ENCODE data around the gene GNB5. TPM values are rescaled to one million over a fixed set of nuclear protein-coding genes. Genes with fewer than 3 reads are reported as not detected.

GNB5 gene
- total RNA-seq, 6 experiments from 2014 or later, result 24.1 to 37.1 (median 33.0) TPM

DNA sequence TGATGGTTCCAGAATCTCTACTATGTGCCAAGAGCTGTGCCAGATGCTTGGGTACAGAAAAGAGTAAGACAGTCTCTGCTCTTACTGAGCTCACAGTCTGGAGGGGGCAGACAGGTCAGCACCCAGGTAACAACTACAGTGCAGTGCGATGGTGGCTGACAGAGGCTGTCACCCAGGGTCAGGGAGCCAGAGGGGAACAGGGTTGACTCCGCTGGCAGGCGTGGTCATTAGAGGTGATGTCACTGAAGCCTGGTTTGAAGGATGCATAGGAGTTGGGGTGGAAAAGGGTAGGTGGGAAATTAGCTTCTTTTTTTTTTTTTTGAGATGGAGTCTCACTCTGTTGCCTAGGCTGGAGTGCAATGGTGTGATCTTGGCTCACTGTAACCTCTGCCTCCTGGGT lies 31.5 kb downstream of the GNB5 start:
- H3K4me1 Mint-ChIP-seq (ENCODE audit: low read depth), result peaks cover 14% of the 10 kb centered on the region
- no peaks in the 10 kb centered on the region for H3K9me3 Mint-ChIP-seq
- H3K27ac Mint-ChIP-seq, result no peak overlapping the region
- no peak for DNase-seq
- peaks cover 4% of the 10 kb centered on the region for H3K27me3 Mint-ChIP-seq (ENCODE audit: insufficient read depth)
- H3K4me3 Mint-ChIP-seq, result no peak overlapping the region
- H3K36me3 Mint-ChIP-seq (ENCODE audit: low read depth), result peaks cover 13% of the 10 kb centered on the region; the same call in 1 of the 2 replicates
- TF ChIP-seq, protein P1, sequence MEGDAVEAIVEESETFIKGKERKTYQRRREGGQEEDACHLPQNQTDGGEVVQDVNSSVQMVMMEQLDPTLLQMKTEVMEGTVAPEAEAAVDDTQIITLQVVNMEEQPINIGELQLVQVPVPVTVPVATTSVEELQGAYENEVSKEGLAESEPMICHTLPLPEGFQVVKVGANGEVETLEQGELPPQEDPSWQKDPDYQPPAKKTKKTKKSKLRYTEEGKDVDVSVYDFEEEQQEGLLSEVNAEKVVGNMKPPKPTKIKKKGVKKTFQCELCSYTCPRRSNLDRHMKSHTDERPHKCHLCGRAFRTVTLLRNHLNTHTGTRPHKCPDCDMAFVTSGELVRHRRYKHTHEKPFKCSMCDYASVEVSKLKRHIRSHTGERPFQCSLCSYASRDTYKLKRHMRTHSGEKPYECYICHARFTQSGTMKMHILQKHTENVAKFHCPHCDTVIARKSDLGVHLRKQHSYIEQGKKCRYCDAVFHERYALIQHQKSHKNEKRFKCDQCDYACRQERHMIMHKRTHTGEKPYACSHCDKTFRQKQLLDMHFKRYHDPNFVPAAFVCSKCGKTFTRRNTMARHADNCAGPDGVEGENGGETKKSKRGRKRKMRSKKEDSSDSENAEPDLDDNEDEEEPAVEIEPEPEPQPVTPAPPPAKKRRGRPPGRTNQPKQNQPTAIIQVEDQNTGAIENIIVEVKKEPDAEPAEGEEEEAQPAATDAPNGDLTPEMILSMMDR (IDR thresholded peaks at IDR 0.05), result no peak

DNA sequence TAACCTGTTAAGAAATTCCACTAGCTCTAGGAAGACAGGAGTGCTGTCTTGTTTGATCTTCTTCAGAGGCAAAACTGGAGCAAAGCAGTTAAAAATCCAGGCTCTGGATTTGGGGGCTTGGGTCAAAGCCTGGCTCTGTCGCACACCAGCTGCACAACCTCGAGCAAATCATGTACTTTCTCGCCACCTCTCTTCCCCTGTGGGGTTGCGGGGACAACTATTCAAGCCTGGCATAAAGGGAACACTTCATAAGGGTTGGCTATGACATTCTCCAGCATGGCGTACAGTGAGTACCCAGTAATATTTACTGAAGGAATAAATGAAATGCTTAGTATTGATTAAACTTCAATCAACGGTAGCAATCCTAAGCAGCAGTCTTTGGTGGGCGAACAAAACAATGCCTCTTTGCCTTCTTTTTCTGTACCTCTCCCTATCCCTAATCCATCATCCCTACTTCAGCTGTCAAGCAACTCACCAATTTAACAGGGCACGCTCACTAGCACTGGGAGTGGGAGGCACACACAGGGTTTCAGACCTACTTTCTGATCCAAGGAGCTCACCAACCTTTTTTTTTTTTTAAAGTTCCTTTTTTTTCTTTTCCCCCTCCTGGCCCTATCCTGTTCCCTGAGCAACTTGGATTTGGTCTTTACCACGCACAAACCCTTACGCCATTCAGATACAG lies 33.0 kb downstream of the GNB5 start:
- no peaks in the 10 kb centered on the region for H3K9me3 Mint-ChIP-seq
- TF ChIP-seq, protein P1 (IDR thresholded peaks at IDR 0.05), result no peak
- DNase-seq, result no peak
- peaks cover 4% of the 10 kb centered on the region for H3K27me3 Mint-ChIP-seq (ENCODE audit: insufficient read depth)
- H3K36me3 Mint-ChIP-seq (ENCODE audit: low read depth), result peaks cover 13% of the 10 kb centered on the region; the same call in 1 of the 2 replicates
- no peak overlapping the region for H3K4me3 Mint-ChIP-seq
- no peak overlapping the region for H3K27ac Mint-ChIP-seq
- H3K4me1 Mint-ChIP-seq (ENCODE audit: low read depth), result peaks cover 13% of the 10 kb centered on the region

DNA sequence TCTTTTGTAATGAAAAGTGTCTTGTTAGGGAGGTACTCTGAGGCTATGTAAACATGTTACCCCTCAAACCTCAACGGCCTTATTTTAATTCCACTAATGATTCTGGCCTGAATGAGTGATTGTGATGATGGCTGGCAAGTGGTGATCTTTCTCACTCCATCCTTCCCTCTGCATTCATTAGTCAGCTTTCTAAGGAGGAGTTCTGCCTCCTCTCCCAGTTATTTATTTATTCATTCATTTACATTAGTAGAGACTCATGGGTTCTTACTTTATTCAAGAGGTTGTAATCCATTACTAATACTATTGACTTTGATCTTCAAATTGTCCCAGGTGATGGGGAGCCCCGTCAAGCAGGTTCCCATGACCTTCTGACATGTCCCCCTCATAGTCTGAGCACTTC lies 35.3 kb downstream of the GNB5 start:
- TF ChIP-seq, protein P1 (IDR thresholded peaks at IDR 0.05), result no peak
- no peak for DNase-seq
- Mint-ChIP-seq H3K27me3 (ENCODE audit: insufficient read depth) (peaks cover 4% of the 10 kb centered on the region), H3K4me1 (ENCODE audit: low read depth) (no peaks in the 10 kb centered on the region), H3K9me3 (no peaks in the 10 kb centered on the region), H3K36me3 (ENCODE audit: low read depth) (peaks cover 8% of the 10 kb centered on the region; the same call in 1 of the 2 replicates), H3K27ac (no peak overlapping the region), H3K4me3 (no peak overlapping the region)

DNA sequence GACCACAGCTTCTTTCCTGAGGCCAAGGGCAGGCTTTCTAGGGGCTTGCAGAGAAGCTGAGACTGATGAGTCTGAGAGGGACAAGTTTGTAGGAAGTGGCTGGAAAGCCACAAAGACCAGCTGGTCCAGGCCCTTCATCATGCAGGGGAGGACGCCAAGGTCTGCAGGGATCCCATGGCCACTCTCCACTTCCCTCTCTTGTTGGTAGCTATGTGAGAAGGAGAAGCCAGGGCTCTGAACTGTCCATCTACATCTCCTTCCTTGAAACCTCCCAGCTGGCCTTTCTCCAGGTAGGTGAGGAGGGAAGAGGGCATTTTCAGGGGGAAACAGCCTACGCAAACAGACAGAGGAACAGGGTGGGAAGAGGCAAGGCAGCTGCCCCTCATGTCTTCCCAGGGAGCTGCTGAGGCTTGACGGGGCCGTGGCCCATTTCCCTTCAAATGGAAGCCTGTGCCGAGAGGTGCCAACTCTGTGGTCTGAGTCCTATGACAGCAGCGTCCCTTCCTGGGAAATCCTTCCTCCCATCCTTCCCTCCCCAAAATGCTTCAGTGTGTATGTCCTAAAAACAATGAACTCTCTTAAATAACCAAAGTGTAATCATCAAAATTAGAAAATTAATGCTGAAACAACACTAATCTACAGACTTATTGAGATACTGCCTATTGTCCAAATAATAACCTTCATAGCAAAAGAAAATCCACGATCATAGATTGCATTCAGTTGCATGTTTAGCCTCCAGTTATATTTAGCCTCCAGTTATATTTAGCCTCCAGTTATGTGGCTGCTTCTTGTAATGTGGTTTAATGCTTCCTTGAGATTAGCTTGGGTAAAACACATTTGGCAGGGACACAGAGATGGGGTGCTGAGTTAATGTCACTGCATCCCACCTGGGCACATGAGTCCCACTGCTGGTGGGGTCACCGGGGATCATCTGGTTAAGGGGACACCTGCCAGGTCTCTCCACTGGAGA lies 36.0 kb downstream of the GNB5 start:
- H3K4me1 Mint-ChIP-seq (ENCODE audit: low read depth), result no peaks in the 10 kb centered on the region
- peaks cover 8% of the 10 kb centered on the region; the same call in 1 of the 2 replicates for H3K36me3 Mint-ChIP-seq (ENCODE audit: low read depth)
- TF ChIP-seq, protein P1 (IDR thresholded peaks at IDR 0.05), result no peak
- H3K9me3 Mint-ChIP-seq, result no peaks in the 10 kb centered on the region
- H3K27me3 Mint-ChIP-seq (ENCODE audit: insufficient read depth), result peaks cover 4% of the 10 kb centered on the region
- no peak for DNase-seq
- no peak overlapping the region for H3K4me3 Mint-ChIP-seq
- H3K27ac Mint-ChIP-seq, result no peak overlapping the region

DNA sequence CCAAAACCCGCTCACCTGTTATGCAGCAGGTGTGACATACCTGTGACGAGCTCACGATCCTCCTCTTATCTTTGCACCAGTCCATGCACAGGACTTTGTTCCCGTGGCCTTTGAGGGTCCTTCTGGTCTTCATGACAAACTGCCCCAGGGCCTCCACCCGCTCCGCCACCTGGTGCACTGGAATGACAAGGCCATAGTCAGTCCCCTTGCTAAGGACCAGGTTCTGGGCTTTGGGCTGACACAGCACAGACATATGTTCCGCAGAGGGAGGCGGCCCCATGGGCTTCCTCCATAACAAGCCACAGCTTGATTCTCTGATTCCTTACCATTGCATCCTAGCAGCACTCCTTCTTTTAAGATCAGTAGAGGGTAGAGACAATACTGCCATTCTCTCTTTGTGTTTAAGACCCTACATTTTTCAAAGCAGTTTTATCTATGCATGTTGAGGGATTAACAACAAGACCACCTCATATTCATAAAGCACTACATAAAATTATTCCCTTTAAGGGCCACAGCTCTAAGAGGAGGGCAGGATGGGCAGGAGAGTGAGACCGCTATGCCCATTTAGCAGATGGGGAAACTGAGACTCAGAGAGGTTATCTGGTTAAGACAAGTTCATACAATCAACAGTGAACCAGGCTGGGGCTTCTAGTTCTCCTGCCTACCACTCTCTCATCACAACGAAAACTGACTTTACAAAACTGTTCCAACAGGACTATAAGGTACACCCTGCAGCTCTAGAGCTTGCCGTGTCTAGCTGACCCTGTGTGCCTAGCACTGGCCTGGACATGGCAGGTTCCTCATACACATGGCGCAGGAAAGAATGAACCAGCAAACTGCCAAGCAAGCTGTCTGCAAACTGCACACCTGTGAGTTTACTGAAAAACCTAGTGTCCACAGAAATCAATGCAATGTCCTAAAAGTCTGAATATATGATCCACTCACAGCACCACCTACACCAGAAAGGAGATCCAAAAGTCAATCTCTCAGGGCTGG lies 37.0 kb downstream of the GNB5 start:
- H3K27ac Mint-ChIP-seq, result no peak overlapping the region
- H3K9me3 Mint-ChIP-seq, result no peaks in the 10 kb centered on the region
- no peaks in the 10 kb centered on the region for H3K4me1 Mint-ChIP-seq (ENCODE audit: low read depth)
- TF ChIP-seq, protein P1 (IDR thresholded peaks at IDR 0.05), result no peak
- no peak overlapping the region for H3K4me3 Mint-ChIP-seq
- H3K36me3 Mint-ChIP-seq (ENCODE audit: low read depth), result 0 out of 2 replicates have a peak, but pooled peaks cover 4% of the 10 kb centered on the region
- H3K27me3 Mint-ChIP-seq (ENCODE audit: insufficient read depth), result peaks cover 4% of the 10 kb centered on the region
- no peak for DNase-seq
